ENCODE results near the gene UBASH3B.

UBASH3B gene

DNA sequence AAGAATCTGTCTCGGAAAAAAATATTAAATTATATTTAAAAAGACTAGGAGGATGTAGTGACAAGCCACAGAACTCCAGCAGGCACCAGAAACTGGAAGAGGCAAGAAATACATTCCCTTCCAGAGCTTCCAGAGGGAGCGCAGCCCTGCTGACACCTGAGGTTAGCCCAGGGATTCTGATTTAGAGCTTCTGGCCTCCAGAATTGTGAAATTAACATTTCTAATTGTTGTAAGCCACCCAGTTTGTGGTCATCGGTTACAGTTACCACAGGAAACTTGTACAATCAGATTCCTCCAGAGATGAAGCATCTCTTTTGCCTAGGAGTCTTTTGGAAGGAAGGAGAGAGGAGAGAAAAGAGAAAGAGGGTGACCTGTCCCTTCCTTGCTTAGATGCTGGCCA is 6.4 kb upstream of the UBASH3B start:
- DNase-seq = peak in 1 of 2 donors; percentile 23

DNA sequence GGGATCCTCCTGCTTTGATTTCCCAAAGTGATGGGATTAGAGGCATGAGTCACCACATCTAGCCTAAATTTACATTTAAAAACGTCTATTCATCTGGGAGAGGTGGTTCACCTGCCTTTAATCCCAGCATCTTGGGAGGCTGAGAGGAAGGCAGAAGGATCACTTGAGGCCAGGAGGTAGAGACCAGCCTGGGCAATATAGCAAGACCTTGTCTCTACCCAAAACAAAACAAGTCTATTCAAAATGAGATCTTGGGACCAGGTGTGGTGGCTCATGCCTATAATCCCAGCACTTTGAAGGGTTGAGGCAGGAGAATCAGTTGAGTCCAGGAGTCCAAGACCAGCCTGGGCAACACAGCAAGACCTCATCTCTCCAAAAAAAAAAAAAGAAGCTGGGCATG is 4.9 kb upstream of the UBASH3B start:
- DNase-seq = no peak

DNA sequence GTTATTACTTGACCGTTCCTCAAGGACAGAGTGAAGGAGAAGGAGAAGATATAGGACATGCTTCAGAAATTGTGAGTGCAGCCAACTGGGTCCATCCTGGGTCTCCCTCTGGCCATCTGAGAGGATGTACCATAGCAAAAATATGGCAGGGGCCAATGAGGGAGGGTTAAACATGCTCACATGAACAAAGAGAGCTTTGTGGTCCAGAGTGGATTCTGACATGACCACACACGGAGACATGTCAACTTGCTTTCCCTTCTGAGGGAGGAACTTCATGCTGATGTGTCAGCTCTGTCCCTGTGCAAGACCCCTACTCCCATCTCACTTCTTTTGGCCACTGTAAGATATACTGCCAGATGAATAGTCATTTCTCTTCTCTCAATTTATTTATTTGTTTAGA is 3.0 kb upstream of the UBASH3B start:
- DNase-seq = no peak

DNA sequence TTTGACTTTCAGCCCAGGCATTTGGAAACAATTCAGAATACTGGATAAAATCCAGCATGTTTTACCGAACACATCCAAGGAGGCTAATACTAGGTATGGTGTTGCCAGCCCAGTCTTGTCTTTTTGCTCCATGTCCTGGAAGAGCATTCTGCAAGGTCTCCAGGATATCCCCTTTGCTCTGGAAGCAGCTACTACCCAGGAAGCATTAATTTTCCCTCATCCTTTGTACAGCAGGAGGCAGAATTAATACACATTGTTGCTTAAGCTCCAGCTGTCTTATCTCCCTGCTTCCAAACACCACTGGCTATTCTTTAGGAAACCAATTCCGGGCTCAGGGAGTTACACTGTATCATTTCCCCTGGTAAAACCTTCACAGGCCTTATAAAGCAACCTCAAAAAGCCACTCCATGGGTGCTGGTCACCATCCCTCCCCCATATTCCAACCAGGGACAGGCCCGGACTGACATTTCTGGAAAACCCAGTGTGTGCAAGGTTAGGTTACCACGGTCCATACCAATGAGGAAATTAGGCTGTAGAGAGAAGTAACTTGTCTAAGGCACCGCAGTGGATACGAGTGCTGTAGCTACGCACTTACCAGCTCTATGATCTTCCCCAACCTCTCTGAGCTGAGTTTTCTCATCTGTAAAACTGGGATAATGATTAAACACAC is 1.5 kb upstream of the UBASH3B start:
- peak; percentile 83 to 91 for DNase-seq

DNA sequence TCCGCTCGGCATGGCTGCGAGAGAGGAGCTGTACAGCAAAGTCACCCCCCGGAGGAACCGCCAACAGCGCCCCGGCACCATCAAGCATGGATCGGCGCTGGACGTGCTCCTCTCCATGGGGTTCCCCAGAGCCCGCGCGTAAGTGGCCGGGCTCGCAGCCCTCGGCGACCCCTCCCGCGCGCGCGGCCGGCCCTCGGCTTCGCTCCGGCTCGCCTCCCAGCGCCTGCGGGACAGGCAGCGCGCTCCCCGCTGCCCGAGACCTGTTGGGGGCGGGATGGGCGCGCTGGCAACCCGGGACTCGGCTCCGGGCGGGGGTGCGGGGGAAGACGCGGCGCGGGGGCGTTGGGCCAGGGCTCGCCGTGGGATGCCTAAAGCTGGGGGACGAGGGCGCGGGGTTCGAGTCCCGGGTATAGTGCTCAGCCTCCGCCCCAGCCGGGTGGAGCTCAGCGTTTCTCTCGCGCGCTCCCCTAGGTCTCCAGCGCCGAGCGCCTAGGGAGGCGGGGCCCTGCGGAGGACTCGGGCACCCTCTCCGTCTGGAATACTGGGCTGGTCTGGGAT is 630 bp downstream of the UBASH3B start:
- DNase-seq = peak in 1 of 2 donors; percentile 43

DNA sequence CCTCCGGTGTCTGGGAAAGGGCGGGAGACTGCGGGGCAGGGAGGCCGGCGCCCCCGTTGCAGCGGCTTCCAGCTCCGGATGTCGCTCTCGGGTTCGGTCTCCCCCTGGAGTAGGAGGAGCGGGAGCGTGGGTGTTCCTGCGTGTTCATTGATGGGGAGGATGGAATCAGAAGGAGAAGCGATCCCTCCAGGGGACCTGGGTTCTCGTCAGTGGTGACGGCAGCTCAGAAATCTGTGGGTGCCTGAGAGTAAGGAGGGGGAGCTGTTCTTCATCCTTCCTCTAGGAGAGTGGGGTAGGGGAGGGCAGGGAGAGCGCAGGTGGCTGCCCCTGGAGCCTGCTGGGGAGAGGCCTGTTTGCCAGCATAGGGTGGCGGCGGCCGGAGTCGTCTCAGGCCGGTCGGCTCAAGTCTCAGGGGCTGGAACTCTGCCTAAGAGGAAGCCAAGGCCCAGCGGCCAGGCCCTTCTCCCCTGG is 1.1 kb downstream of the UBASH3B start:
- DNase-seq = peak; percentile 67 to 78

DNA sequence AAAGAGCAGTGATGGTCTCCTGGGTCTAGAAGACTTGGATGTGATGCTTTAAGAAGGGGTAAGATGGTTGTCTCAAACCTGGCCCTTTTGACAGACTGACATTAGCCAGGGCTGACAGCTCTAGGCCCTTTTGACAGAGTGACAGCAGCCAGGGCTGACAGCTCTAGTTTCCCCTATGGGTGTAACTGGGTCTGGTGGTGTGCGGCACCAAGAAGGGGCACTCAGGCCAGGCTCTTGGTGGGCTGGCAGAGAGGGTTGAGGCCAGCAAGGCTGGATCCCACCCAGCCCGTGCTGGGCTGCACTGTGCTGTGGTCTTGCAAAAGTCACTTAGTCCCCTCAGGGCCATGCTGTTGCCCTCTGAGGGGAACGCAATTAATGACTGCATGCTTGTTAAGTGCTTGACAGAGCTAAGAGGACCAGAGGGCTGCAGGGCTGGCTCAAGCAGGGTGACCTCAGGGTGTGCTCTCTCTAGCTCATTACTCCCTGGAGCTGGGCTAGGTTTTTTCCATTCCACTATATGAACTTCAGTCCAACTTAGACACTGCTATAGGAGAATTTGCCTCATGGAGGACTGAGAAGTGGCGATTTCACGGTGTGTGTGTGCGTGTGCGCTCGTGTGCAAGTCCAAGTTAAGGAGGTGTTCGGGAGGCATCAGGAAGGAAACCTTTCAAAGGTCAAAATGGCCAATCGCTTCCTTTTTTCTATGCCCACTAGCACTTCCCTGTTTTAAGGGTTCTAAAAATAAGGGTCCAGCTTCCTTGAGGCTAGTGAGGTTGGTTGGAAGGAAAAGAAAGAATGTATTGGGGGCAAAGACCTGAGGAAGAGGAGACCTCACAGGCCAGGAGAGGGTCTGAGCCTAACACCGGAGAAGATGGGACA is 4.4 kb downstream of the UBASH3B start:
- DNase-seq = peak; percentile 22 to 39

DNA sequence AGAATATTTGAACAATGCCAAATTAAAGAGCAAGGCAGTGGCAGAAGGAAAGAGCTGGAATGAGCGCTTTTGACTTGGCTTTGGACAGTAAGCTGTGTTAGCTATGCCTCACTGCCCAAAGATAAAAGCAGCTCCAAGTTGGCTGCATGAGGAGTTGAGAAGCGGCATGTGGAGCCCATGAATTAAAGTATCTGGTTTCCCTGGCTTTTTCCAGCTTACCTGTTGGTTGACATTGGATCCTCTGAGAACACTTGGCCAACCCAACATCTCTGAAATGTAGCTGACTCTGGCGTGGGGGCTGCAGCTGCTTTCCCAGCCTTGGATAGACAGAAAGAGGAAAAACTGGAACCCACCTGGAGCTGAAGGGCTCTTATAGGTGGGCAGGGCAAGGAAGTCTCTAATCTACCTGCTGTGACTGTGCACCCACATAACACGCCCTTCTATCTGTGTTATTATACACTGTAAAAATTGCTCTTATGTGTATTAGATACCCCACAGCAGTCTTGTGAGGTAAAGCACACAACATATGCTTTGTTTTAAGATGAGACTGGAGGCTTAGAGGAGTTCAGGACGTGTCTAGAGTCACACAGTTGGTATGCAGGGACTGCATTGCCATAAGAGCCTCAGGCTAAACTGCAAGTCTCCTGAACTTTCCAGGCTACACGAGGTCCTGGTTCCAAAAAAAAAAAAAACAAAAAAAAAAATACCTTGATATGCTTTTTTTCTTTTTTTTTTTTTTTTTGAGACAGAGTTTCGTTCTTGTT is 5.8 kb downstream of the UBASH3B start:
- DNase-seq = no peak

DNA sequence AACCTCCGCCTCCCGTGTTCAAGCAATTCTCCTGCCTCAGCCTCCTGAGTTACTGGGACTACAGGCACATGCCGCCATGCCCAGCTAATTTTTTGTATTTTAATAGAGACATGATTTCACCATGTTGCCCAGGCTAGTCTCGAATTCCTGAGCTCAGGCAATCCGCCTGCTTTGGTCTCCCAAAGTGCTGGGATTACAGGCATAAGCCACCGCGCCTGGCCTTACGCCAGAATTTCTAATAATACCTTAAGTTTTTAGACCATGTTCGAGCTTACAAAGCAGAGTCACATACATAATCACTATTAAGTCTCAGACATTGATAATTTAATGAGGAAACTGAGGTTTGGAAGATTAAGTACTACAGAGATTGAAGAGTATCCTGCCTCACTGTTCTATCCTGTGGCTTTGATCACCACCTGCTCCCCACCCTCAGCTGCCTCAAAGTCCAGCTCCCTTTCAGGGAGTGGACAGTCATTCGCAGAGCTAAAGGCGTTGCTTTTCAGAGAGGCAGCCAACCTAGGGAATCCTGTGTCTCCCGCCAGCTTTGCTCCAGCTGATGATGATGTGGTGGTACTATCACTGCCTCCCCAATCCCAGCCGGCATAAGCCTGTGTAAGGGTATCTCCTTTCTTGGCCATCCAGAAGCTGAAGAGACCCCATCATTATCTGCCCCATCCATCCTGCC is 7.7 kb downstream of the UBASH3B start:
- no peak for DNase-seq

DNA sequence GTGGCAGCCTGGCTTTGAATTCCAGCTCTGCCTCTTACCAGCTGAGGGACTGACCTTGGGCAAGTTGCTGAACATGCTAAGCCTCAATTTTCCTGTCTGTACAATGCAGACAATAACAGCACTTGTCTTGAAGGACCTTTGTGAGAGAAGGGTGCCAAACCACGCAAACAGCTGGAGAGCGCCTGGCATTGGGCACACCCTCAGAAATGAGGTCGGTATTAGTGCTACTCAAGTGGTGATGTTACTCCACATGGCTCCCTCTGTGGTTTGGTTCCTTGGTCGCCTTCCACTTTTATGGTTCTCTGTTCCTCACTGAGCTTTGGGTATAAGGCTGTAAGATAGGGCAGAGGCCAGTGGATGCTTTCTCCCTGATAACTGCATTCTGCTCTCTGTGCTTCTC is 8.2 kb downstream of the UBASH3B start:
- DNase-seq = peak in 1 of 2 donors; percentile 41

DNA sequence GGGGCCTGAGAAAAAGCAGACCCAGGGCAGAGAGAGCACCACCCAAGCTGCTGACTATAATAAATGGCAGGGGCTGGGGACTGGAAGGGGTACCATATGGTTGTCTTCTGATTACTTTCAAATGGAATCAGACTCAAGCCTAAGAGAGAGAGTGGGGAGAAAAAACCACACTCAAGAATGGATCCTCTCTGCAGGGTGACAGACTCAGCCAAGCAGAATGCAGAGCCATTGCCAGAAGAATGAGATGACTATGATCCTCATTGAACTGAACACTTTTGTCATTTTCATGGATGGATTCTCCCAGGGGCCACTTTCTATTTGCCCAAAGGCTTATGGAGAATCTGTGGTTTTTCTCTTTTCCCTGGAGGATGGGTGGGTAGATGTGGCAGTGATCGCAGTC is 8.7 kb downstream of the UBASH3B start:
- no peak for DNase-seq

DNA sequence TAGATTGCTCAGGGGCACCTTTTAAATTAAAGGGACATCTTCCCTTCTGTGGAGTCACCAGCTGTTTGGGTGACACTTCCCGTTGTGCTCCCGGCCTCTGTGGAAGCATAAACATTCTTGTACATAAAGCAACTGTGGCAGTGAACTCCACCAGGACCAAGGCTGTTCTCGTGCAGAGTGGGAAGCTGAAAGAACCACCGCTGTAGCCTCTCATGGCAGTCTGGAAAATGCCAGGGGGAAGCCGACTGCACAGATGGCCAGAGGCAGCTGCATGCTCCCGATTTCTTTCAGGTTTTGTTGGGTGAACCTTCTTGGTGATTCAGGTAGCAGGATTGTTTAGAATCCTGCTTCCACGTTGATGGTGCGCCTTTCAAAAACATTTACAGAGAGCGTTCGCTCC is 10.3 kb downstream of the UBASH3B start:
- DNase-seq = no peak

DNA sequence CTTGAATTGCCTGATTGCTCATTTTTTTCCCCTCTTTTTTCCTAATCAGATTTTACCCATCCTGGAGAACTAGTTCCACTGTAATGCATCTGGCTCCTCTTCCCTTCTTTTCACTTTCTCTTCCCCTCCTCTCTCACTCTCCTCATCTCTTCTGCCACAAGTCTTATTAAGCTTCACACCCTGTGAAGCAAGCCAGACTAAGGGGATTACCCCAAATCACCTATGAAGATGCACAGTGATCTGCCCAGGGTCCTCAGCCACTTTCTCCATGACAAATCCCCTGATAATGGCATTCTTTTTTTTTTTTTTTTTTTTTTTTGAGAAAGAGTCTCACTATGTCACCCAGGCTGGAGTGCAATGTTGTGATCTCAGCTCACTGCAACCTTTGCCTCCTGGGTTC is 11.2 kb downstream of the UBASH3B start:
- no peak for DNase-seq

DNA sequence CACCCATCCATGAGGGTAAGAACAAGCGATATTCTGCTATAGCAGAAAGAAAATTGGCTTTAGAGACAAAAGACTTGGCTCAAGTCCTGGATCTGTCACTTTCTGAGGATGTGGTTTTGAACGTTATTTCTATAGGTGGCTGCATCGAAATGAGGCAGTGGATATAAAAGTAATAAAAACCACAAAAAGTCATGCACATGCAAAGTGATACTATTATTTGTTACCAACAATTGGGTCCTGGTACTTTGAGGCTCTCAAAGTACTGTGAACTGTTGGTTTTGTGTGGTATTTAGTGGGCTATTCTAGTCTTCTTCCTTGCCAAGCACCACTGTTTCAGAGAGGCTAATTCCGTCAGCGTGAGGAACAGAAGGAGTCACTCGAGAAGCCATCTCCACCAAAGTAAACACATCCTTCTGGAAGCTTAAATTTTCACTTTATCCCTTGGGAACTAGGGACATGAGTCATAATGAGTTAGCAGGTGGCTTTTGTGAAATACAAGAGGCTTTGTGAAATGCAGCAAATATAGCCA is 13.1 kb downstream of the UBASH3B start:
- DNase-seq = no peak

DNA sequence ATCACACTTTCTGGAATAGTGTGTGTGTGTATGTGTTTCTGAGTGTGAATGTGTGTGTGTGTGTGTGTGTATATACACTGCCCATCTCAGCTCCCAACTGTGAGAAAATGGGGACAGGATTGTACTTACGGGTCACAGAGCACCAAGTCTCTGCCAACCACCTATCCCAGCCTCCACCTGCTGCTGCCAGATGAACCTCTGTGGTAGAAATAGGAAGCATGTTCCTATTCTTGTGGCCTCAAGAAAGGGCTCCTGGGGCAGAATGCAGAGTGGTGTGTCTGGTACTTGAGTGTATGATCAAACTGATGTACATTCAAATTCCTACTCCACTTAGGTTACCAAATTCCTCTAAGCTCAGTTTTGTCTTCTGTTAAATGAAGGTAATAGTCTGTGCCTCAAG is 14.6 kb downstream of the UBASH3B start:
- no peak for DNase-seq

DNA sequence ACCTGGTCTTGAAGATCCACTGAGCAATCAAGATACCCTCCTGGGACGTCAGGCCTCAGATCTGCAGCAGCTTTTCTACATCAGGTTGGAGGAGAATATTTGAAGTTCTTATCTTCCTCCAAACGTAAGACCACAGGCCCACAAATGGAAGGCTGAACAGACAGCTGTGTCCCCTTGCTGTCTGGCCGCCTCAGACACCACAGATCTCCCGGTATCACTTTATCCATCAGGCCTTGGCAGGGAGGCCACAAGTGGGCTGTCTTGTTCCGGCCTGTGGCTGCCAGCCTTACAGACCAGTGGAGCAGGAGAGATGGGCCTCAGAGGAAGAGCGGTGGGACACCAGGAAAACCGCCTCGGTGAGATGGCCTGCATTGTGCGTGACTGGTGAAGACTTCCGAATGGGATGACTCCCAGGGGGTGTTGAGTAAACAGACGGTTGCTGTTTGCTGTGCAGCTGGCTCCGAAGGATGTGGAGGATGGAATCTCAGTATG is 15.9 kb downstream of the UBASH3B start:
- no peak for DNase-seq

DNA sequence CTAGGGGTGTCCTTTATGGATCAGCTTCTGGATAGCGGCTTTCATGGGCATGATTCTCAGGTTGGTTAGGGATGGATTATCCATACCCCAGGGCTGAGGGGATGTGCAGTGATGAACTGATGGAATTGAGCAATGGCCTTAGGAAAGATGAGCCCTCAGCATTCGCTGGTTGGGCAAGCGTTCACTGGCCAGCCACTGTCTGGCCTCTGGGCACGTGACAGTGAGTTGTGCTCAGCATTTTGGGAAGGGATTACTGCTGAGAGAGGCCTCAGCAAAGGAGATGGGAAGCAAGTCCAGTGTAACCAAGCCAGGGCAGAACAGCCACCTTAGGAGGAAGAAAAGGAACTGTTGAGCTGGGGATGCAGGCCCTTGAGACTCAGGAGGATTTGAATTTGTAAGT is 17.4 kb downstream of the UBASH3B start:
- DNase-seq = peak; percentile 56 to 58

DNA sequence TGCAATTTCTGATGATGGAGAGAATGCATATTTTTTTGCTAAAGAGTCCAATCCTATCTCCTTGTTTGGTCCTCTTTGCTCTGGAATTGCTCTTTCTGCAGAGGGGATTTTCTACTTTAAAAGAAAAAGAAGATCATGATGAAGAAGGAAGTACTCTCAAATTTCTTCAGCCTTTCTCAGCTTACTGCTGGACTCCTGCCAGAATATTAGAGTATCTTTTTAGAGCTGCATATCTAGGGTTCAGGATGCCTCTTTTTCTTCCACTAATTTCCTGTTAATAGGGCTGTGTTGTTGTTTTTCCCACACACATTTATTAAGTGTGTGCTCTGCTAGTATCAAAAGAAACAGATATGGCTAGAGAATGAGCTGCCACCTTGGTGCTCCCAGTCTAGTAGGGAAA is 18.2 kb downstream of the UBASH3B start:
- peak; percentile 49 to 50 for DNase-seq

DNA sequence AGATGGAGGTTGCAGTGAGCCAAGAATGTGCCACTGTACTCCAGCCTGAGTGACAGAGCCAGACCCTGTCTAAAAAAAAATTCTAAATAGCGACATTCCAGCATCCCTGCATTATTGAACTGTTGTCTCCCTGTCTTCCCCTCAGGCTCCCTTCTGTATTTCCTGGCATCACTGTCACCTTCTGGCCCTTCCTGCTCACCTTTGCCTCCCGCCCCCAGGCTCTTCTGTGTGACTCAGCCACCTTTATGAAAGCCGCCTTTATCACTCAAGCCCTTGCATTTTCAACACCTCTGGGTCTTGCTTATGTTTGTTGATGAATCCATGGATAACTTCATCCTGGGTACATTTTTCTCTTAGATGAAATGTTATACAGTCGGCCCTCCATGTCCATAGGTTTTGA is 21.1 kb downstream of the UBASH3B start:
- no peak for DNase-seq

DNA sequence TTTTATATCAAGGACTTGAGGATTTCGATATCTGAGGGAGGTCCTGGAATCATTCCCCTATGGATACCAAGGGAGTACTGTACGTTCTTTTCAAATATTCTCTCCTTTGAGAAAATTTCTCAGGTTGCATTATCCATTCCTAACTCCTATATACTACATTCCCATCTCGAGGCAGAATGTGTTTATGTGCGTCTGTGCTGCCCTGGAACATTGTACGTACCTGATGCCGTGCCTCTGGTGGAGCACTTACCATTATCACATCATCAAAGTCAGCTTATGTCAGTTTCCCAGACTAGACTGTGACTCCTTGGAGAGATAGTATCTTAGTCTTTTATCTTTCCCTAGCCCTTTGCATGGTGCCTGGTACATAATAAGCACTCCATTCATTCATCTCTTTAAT is 21.7 kb downstream of the UBASH3B start:
- DNase-seq = no peak

DNA sequence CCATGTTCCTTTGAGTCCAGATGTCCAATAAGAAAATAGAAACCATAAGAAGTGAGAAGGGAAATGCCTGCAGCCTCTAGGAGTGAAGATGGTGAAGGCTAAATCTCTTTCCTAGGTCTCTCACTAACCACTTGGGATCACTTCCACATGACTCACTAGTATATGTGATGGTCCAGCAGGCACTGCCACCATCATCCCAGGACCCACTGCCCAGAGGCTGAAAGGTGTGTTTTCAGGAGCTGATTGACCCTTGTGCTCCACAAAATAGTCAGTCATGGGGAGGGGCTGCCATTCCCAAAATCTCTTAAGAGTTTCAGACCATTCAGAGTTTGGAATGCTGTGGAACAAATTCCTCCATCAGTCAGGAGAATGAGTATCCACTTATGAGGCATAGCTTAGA is 22.9 kb downstream of the UBASH3B start:
- no peak for DNase-seq

DNA sequence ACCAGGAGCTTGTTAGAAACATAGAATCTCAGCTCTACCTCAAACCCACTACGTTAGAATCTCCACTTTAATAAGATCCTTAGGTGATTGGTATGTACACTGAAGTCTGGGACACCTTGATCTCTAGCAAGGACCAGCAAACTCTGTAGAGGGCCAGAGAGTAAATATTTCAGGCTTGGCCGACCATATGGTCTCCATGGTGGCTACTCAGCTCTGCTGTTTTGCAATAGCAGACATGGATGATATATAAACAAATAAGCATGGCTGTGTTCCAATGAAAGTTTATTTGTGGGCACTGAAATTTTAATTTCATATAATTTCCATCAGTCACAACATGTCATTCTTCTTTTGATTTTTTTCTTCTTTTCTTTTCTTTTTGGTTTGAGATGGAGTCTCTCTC is 23.9 kb downstream of the UBASH3B start:
- DNase-seq = no peak
